Activated CD4-positive, alpha-beta T cell treated with anti-CD3 and anti-CD28 coated beads, Interleukin-10, Interleukin-2, amounts not matched to agents 100 ng/mL and 50 ng/mL, durations not matched to agents 16 hours and 8 hours (primary cell): Measurements from ENCODE around the gene OR7G2.
"Not testable (repeated sequence)": the region's sequence is repeated elsewhere in the genome, so short reads cannot be mapped to it uniquely, and the experiment has no call there.

Experiments
- DNase-seq: peaks from one replicate; pipeline ENCODE4 v3.0.0-alpha.2; 2020

OR7G2 gene

GRCh38 chr19:9071720-9072119 is 35.6 kb downstream of the OR7G2 start:
- DNase-seq = not testable (repeated sequence)

DNA sequence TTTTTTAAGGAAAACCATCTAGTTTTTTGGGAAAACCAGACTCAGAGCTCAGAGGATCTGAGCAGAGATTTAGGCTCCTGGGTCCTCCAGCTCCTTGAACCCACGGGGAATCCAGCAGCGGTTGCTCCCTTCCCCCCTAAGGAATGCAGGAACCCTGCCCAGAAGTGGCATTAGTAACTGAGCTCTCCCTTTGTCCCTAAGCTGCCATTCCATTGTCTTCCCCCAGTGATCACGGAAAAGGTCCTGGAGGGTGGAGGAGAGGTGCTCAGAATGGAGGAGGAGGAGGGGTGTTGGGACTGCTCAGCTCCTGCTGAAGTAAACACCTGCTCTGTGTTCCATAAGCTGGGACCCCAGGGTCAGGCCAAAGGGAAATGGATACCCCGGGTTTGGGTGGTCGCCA is 37.2 kb downstream of the OR7G2 start:
- DNase-seq = no peak

DNA sequence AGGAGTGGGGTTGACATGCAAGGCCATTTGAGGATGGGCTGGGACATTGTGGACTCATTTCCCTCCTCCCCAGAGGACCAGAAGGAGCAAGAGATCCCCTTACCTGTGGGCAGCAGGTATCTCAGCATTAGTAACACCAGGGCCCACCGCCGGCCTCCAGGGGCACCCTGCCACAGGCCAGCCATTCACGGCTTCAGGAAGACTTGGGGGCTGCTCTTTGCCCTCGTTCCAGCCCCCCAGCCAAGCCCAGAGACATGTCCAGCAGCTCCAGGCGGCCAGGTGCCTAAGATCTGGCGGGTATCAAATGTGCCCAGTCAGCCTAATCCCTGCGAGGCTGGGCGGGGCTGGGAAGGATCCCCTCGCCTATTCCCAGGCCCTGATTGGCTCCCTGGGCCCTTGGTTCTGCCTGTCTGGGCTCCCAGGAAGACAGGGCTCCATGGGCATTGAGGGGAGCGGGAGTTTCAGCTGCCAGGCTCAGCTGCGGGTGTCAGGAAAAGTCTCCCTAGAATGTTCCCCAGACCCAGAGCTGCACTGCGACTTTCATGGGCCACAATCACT is 41.7 kb downstream of the OR7G2 start:
- no peak for DNase-seq

DNA sequence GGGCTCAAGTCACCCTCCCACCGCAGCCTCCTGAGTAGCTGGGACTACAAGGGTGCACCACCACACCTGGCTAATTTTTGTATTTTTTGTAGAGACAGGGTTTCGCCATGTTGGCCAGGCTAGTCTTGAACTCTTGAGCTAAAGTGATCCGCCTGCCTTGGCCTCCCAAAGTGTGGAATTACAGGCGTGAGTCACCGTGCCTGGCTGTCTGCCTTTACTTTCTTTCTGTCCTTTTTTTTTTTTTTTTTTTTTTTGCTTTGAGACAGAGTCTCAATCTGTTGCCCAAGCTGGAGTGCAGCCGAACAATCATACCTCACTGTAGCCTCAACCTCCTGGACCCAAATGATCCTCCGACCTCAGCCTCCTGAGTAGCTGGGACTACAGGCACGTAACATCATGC is 45.4 kb downstream of the OR7G2 start:
- DNase-seq = no peak

GRCh38 chr19:9060564-9061340 is 46.5 kb downstream of the OR7G2 start:
- no peak for DNase-seq

DNA sequence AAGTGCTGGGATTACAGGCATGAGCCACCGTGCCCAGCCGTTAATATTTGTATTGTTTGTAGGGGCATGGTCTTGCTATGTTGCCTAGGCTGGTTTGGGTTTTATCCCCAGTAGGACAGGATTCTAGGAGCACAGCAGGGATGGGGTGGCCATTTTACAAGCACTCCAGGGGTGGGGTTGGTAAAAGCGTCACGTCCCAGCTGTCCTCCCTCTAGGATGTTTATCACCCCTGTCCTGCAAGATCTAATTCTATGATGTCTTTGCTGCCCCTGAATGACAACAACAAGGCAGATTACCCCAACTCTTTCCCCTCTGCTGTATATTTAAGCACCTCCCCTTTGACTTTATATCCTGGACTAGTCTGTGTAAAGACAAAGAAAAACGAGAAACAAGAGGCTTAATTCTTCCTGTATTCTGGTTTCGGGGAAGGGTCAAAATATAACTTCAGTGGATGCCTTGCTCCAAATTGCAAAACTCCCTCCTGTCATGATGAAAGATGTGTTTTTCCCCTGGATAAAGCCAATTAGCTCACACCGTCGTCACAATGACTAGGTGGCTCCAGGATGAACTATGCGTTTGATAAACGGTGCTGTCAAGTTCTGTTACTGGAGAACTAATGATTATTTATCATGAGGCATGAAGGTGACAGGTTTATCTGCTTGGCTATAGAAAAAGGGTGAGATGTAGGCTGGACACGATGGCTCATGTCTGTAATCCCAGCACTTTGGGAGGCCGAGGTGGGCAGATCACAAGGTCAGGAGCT is 48.2 kb downstream of the OR7G2 start:
- no peak for DNase-seq

- DNase-seq = no peak
These were observed 49.6 kb downstream of the OR7G2 start for GRCh38 chr19:9057505-9058258.

GRCh38 chr19:9056131-9056530 is 51.1 kb downstream of the OR7G2 start:
- not testable (repeated sequence) for DNase-seq

GRCh38 chr19:9054765-9055164 is 52.5 kb downstream of the OR7G2 start:
- DNase-seq = no peak

DNA sequence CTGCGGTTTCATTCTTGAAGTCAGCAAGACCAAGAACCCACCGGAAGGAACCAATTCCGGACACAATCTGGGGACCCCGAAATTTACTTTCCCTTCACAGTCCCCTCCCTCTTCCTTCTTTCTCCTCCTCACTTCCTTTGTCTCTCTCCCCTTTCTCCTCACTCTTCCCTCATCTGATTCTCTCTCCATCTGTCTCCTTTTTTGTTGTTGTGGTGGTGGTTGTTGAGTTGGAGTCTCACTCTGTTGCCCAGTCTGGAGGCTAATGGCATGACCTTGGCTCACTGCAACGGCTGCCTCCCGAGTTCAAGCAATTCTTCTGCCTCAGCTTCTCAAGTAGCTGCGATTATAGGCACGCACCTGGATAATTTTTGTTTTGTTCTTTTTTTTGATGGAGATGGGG is 53.1 kb downstream of the OR7G2 start:
- no peak for DNase-seq

- not testable (repeated sequence) for DNase-seq
These were observed 53.6 kb downstream of the OR7G2 start for GRCh38 chr19:9053674-9054073.

GRCh38 chr19:9052894-9053293 is 54.4 kb downstream of the OR7G2 start:
- DNase-seq = no peak
